HS-27A (cell line): ENCODE results near the gene ESRRA.

ENCODE experiments used
- DNase-seq: peaks from one replicate; pipeline ENCODE4 v3.0.0-alpha.2; 2012; ENCODE audit warnings: low read depth, missing footprints

The ESRRA gene

GRCh38 chr11:64275031-64275800 is 30.1 kb upstream of the ESRRA start:
- DNase-seq, result no peak

GRCh38 chr11:64275841-64276240 is 29.5 kb upstream of the ESRRA start:
- DNase-seq, result no peak

GRCh38 chr11:64276653-64277431 is 28.5 kb upstream of the ESRRA start:
- DNase-seq, result no peak

- no peak for DNase-seq
Observed at GRCh38 chr11:64278576-64279190, 26.6 kb upstream of the ESRRA start.

- DNase-seq, result no peak
Observed at GRCh38 chr11:64281957-64282770, 23.2 kb upstream of the ESRRA start.

- no peak for DNase-seq
Observed at GRCh38 chr11:64283092-64283491, 22.2 kb upstream of the ESRRA start.

- DNase-seq, result peak; percentile 84
Observed at GRCh38 chr11:64284048-64284961, 21.0 kb upstream of the ESRRA start, which contains the start of gene BAD. BAD (minus strand) TSS chr11:64284665; CDS start chr11:64284368, 297 bp downstream.

- DNase-seq, result no peak
Observed at GRCh38 chr11:64284962-64285884, 20.1 kb upstream of the ESRRA start, which contains the start of gene GPR137. GPR137 (plus strand) TSS chr11:64285848; CDS start chr11:64286525, 677 bp downstream.

GRCh38 chr11:64285885-64286800 is 19.2 kb upstream of the ESRRA start:
- DNase-seq, result no peak

GRCh38 chr11:64286801-64287159 is 18.5 kb upstream of the ESRRA start:
- DNase-seq, result no peak

GRCh38 chr11:64287676-64288352 is 17.5 kb upstream of the ESRRA start:
- DNase-seq, result no peak

GRCh38 chr11:64288353-64288750 is 17.0 kb upstream of the ESRRA start:
- DNase-seq, result no peak

- no peak for DNase-seq
Observed at GRCh38 chr11:64289002-64289564, 16.2 kb upstream of the ESRRA start.

GRCh38 chr11:64290352-64291261 is 14.7 kb upstream of the ESRRA start:
- DNase-seq, result no peak

GRCh38 chr11:64291262-64291751 is 14.0 kb upstream of the ESRRA start, which contains the start of gene KCNK4:
KCNK4 (plus strand) TSS chr11:64291302; CDS start chr11:64293019, 1,717 bp downstream.
- no peak for DNase-seq

- no peak for DNase-seq
Observed at GRCh38 chr11:64291752-64292459, 13.4 kb upstream of the ESRRA start.
